GM23338 (cell line): ENCODE measurements around the gene COPZ1. TPM values are rescaled to one million over a fixed set of nuclear protein-coding genes. Genes with fewer than 3 reads are reported as not detected.

Experiments
- ATAC-seq: fragments of 200-7000 bp; cut with Tn5 transposase; 3 replicates; pipeline ENCODE4 v1.9.1; 2020
- DNase-seq: peaks from one replicate; pipeline ENCODE4 v3.0.0-alpha.2; 2015; ENCODE audit warnings: low spot score
- H2AFZ ChIP-seq: fragments of 200-600 bp; sonication (generic); 2 replicates; pipeline ENCODE4 v1.8.0; 2016; ENCODE audit warnings: antibody characterized with exemption, mild to moderate bottlenecking, moderate library complexity
- H3F3A ChIP-seq: fragments of 200-600 bp; sonication (generic); replicated peaks from 2 replicates; pipeline ENCODE4 v1.8.0; 2017; ENCODE audit warnings: antibody characterized with exemption, mixed run types, low read depth
- H3K27ac ChIP-seq: fragments of 200-600 bp; sonication (generic); 2 replicates; pipeline ENCODE4 v1.6.1; 2016; ENCODE audit warnings: low read depth
- H3K27me3 ChIP-seq: fragments of 200-600 bp; sonication (generic); 2 replicates; pipeline ENCODE4 v1.8.0; 2016; ENCODE audit warnings: mild to moderate bottlenecking, mixed run types, moderate library complexity; ENCODE audit not compliant: insufficient read depth
- H3K36me3 ChIP-seq: fragments of 200-600 bp; sonication (generic); 2 replicates; pipeline ENCODE4 v1.8.0; 2016; ENCODE audit warnings: mild to moderate bottlenecking; ENCODE audit not compliant: insufficient read depth
- H3K4me1 ChIP-seq: fragments of 200-600 bp; sonication (generic); 2 replicates; pipeline ENCODE4 v1.8.0; 2016; ENCODE audit warnings: mild to moderate bottlenecking, moderate library complexity; ENCODE audit not compliant: insufficient read depth
- H3K4me2 ChIP-seq: fragments of 200-600 bp; sonication (generic); 2 replicates; pipeline ENCODE4 v1.7.1; 2017; ENCODE audit warnings: mixed run types
- H3K4me3 ChIP-seq: fragments of 200-600 bp; sonication (generic); 2 replicates; pipeline ENCODE4 v1.6.1; 2016; ENCODE audit warnings: mixed run types
- H3K79me2 ChIP-seq: fragments of 200-600 bp; sonication (generic); replicated peaks from 2 replicates; pipeline ENCODE4 v1.8.0; 2017; ENCODE audit warnings: mild to moderate bottlenecking; ENCODE audit not compliant: insufficient read depth
- H3K9me2 ChIP-seq: fragments of 200-600 bp; sonication (generic); 2 replicates; pipeline ENCODE4 v1.8.0; 2017; ENCODE audit not compliant: insufficient read depth
- H4K20me1 ChIP-seq: fragments of 200-600 bp; sonication (generic); replicated peaks from 2 replicates; pipeline ENCODE4 v1.8.0; 2017; ENCODE audit warnings: mild to moderate bottlenecking; ENCODE audit not compliant: insufficient read depth
- H3K27ac Mint-ChIP-seq: 2 replicates; pipeline ENCODE4 v1.8.0; 2020; ENCODE audit warnings: inconsistent platforms, mild to moderate bottlenecking, moderate library complexity, mixed read lengths
- H3K27me3 Mint-ChIP-seq: 3 replicates; pipeline ENCODE4 v1.8.0; 2022; ENCODE audit warnings: low read depth, mild to moderate bottlenecking, moderate library complexity, mixed read lengths, inconsistent platforms; ENCODE audit not compliant: insufficient read depth, poor library complexity
- H3K36me3 Mint-ChIP-seq: 3 replicates; pipeline ENCODE4 v1.8.0; 2021; ENCODE audit warnings: low read depth, mild to moderate bottlenecking, inconsistent platforms, moderate library complexity, mixed read lengths
- H3K4me1 Mint-ChIP-seq: 3 replicates; pipeline ENCODE4 v1.8.0; 2020; ENCODE audit warnings: mild to moderate bottlenecking, inconsistent platforms, mixed read lengths
- H3K4me3 Mint-ChIP-seq: 3 replicates; pipeline ENCODE4 v1.8.0; 2021; ENCODE audit warnings: moderate library complexity, mild to moderate bottlenecking, inconsistent platforms, mixed read lengths
- H3K9me3 Mint-ChIP-seq: 3 replicates; pipeline ENCODE4 v1.8.0; 2020; ENCODE audit warnings: moderate library complexity, mild to moderate bottlenecking, inconsistent platforms, mixed read lengths
- CREB1 ChIP-seq: fragments of 250-450 bp; sonication (Bioruptor Pico); IDR thresholded peaks from 2 replicates; pipeline ENCODE4 v1.5.0; 2020; ENCODE audit warnings: low read depth, mild to moderate bottlenecking, moderate library complexity
- CTCF ChIP-seq, 2 experiments: fragments of 200-600 bp in 1 of 2; sonication (generic) in 1 of 2; conservative IDR thresholded peaks; 2 replicates each; pipeline versions ENCODE4 v1.5.1 to v1.6.1; 2016 to 2017; ENCODE audit warnings: antibody characterized with exemption in 2 of 2, low read depth in 2 of 2, mild to moderate bottlenecking in 2 of 2, moderate library complexity in 1 of 2
- EZH2phosphoT487 ChIP-seq: fragments of 200-600 bp; sonication (generic); IDR thresholded peaks from one replicate; pipeline ENCODE4 v1.8.1; 2018; ENCODE audit warnings: antibody characterized with exemption; ENCODE audit not compliant: unreplicated experiment
- JUNB ChIP-seq: IDR thresholded peaks from one replicate; pipeline ENCODE4 v1.6.1; 2016; ENCODE audit warnings: antibody characterized with exemption; ENCODE audit not compliant: unreplicated experiment
- NANOG ChIP-seq: IDR thresholded peaks from 2 replicates; pipeline ENCODE4 v1.6.1; 2016; ENCODE audit warnings: antibody characterized with exemption, borderline replicate concordance
- POLR2AphosphoS5 ChIP-seq: IDR thresholded peaks from 2 replicates; pipeline ENCODE4 v1.6.1; 2016; ENCODE audit warnings: antibody characterized with exemption, low read depth
- STAT1 ChIP-seq: IDR thresholded peaks from one replicate; pipeline ENCODE4 v1.6.1; 2016; ENCODE audit warnings: antibody characterized with exemption; ENCODE audit not compliant: unreplicated experiment
- ZNF331 ChIP-seq: fragments of 250-450 bp; sonication (Bioruptor Pico); IDR thresholded peaks from 2 replicates; pipeline ENCODE4 v1.5.0; 2020; ENCODE audit warnings: low read depth, mild to moderate bottlenecking, moderate library complexity
- ZNF462 ChIP-seq: fragments of 250-450 bp; sonication (Bioruptor Pico); IDR thresholded peaks from 2 replicates; pipeline ENCODE4 v1.5.0; 2020; ENCODE audit warnings: mild to moderate bottlenecking, moderate library complexity
- polyA plus RNA-seq: library from polyadenylated mRNA; unstranded; fragments of >200 nt; fragmentation: Nextera tagmentation; extraction: Ambion mirVana; gene quantifications from 2 replicates; pipeline ENCODE4 v1.2.1, GENCODE V29; 2016
- total RNA-seq: library from RNA; depleted of rRNA; stranded (reverse); fragments of >200 nt; shearing (Covaris generic); gene quantifications from 2 replicates; pipeline ENCODE4 v1.2.3, GENCODE V29; 2014

The COPZ1 gene
- total and polyA plus RNA-seq, 2 experiments from 2014 or later, result 79.9 to 91.2 TPM

DNA sequence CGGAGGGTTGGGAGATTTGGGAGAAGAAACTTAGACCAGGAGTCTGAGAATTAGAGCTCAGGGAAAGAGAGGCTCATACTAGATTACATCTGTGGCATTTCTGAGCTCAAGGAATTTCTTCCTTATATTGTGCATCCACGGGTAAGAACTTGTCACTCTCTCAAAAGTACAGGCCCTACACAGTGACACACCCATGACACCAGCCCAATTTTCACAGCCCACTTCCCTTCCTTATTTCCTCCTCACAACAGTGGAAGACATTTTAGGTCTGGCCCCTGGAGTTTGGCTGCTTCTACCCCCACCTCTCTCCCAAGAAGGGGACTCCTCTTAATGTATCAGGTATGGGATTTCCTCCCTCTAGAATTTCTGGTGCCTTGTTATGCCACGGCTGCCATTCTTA lies 68.8 kb downstream of the COPZ1 start:
- peaks cover 40% of the 10 kb centered on the region for H3K4me1 ChIP-seq
- Mint-ChIP-seq H3K27ac (no peak overlapping the region), H3K4me1 (peaks cover 44% of the 10 kb centered on the region), H3K27me3 (peaks cover 20% of the 10 kb centered on the region), H3K36me3 (peaks cover 35% of the 10 kb centered on the region), H3K4me3 (no peak overlapping the region; the same call in 2 of the 3 replicates), H3K9me3 (no peaks in the 10 kb centered on the region)
- H3K27me3 ChIP-seq, result peaks cover 15% of the 10 kb centered on the region
- H3K9me2 ChIP-seq, result 0 out of 2 replicates have a peak, but pooled peaks cover 9% of the 10 kb centered on the region
- 0 out of 2 replicates have a peak overlapping the region, but pooled peaks have one; percentile 24 for H3K4me3 ChIP-seq
- DNase-seq (no peak), ATAC-seq (no peak)
- no peak overlapping the region for H3K27ac ChIP-seq
- peak overlapping the region; percentile 60 for H3K4me2 ChIP-seq
- H3F3A ChIP-seq, result peaks cover 5% of the 10 kb centered on the region; the same call in 1 of the 2 replicates
- H3K36me3 ChIP-seq, result 0 out of 2 replicates have a peak, but pooled peaks cover 5% of the 10 kb centered on the region
- no peaks in the 10 kb centered on the region for H3K79me2 ChIP-seq
- TF ChIP-seq NANOG, result no peak
- no peak for TF ChIP-seq CREB1 (CRISPR knock-in tag)
- TF ChIP-seq POLR2AphosphoS5, result no peak
- TF ChIP-seq ZNF331 (CRISPR knock-in tag), result no peak
- TF ChIP-seq JUNB, result no peak
- no peak for TF ChIP-seq STAT1
- no peak for TF ChIP-seq CTCF (conservative IDR thresholded peaks at IDR 0.05; ENCODE audit: low read depth in 2 of 2)
- no peak for TF ChIP-seq EZH2phosphoT487
- no peak for TF ChIP-seq ZNF462
- no peak overlapping the region for H2AFZ ChIP-seq
- H4K20me1 ChIP-seq, result no peaks in the 10 kb centered on the region; the same call in 1 of the 2 replicates
